GM20000 (cell line): ENCODE results near the gene ENOPH1.
"Not testable (repeated sequence)": the region's sequence is repeated elsewhere in the genome, so short reads cannot be mapped to it uniquely, and the experiment has no call there.

Experiments
- DNase-seq: peaks from one replicate; pipeline ENCODE4 v3.0.0; 2012; ENCODE audit warnings: low spot score
- TF ChIP-seq, protein P1 (sequence below): IDR thresholded peaks from 2 replicates; pipeline ENCODE4 v1.5.1; 2012; ENCODE audit warnings: mild to moderate bottlenecking, control low read depth; ENCODE audit errors: extremely low read depth, missing control alignments

The ENOPH1 gene

DNA sequence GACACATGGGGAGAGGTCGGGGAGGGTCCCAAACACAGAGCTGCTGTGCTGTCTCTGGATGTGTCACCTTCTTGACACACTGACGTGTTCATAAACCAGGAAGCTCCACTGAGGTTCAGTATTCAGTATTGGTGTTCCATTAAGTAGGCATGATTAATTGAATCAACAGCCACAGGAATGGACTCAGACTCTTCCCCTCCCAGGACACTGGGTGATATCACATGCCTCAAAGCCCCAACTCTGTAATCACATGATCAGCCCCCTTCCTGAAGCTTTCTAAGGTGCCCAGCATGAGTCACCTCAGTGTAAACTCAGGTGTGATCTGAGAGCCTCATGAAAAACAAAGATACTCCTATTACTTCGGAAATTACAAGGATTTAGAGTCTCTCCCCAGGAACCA lies 35.5 kb upstream of the ENOPH1 start:
- TF ChIP-seq, protein P1, sequence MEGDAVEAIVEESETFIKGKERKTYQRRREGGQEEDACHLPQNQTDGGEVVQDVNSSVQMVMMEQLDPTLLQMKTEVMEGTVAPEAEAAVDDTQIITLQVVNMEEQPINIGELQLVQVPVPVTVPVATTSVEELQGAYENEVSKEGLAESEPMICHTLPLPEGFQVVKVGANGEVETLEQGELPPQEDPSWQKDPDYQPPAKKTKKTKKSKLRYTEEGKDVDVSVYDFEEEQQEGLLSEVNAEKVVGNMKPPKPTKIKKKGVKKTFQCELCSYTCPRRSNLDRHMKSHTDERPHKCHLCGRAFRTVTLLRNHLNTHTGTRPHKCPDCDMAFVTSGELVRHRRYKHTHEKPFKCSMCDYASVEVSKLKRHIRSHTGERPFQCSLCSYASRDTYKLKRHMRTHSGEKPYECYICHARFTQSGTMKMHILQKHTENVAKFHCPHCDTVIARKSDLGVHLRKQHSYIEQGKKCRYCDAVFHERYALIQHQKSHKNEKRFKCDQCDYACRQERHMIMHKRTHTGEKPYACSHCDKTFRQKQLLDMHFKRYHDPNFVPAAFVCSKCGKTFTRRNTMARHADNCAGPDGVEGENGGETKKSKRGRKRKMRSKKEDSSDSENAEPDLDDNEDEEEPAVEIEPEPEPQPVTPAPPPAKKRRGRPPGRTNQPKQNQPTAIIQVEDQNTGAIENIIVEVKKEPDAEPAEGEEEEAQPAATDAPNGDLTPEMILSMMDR, result no peak
- no peak for DNase-seq

DNA sequence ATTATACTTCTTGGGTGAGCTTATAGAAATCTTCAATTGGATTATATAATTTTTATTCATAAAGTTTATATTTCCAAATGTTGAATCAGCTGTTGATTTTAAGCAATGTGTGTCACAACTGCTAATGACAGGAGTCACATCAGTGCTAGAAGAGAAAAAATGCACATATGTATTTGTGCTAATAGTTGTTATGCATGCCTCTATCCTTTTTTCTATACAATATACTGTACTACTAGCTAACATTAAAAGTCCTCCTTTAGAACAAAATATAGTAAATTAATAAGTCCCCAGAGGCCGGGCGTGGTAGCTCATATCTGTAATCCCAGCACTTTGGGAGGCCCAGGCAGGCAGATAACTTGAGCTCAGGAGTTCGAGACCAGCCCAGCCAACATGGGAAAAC lies 32.9 kb upstream of the ENOPH1 start:
- TF ChIP-seq, protein P1, result no peak
- no peak for DNase-seq

DNA sequence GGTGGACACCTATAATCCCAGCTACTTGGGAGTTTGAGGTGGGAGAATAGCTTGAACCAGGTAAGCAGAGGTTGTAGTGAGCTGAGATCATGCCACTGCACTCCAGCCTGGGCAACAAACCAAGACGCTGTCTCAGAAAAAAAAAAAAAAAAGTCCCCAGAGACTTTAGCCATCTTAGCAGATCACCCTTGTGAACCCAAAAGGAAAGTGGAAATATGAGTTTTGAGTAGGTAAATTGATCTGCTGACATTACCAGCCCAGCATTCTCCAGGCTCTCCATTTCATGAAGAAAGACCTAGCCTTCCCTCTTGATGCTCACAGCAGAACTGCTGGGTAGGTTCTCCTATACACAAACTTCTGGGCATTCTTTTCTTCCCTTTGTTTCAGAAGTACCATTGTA lies 32.1 kb upstream of the ENOPH1 start:
- no peak for DNase-seq
- TF ChIP-seq, protein P1, result no peak

DNA sequence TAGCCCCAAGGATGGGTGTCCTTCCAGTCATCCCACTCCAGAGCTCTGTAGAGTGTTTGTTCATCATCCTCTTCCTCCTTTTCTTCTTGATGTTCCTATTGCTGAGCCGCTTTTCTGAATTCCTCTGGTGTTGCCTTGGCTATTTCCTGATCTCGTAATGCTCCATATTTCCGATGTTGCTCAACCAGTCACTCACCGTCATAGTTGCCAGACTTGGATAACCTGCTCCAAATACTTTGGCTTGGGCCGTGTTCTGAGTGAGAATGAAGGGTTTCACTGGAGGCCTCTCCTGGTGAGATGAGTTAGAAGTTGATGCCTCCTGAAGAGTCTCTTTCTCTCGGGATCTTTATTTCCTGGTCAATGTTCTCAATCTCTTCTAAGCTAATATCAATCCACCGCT lies 28.8 kb upstream of the ENOPH1 start:
- DNase-seq, result no peak
- TF ChIP-seq, protein P1, result no peak

DNA sequence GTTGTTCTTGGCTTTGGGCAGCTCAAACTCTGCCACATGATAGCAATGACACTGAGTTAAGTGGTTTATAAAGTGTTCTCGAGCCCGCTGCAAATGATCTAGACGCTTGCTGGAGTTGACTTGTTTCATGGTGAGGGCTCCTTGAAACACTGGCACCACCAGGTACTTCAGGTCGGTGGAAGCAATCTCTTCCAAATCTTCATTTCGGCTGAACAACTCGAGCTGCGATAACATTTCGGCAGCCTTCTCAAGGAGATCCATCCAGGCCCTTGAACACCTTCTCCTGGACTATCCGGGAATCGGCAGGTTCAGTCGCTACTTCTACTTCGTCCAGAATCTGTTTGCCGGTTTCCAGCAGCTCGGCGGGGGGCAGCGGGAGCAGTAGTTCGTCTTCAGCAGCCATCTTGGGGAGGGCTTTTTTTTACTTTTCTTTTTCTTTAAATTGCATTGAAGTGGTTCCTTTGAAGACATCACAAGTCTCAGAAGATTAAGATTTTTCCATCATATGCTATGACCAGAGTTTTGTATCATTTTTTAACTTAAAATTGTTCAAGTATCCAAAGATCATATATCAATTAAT lies 28.1 kb upstream of the ENOPH1 start:
- TF ChIP-seq, protein P1, result no peak
- no peak for DNase-seq

DNA sequence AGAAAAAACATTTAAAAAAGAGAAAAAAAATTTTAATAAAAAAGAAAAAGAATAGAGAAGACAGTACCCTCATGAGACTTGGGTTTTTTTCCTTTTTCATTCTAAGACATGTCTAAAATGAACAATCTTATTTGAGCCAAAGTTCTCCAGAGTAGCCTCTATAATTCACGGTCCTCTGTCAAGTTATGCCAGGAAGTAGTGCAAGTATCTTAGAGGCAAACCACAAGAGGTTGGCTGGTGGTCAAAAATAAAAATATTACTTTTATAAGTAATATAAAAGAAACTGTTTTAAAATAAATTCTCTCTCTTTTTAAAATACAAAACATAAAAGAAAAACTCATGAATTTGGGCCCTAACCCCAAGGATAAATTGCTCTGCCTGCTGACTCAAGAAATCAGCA lies 26.7 kb upstream of the ENOPH1 start:
- TF ChIP-seq, protein P1, result no peak
- DNase-seq, result no peak

DNA sequence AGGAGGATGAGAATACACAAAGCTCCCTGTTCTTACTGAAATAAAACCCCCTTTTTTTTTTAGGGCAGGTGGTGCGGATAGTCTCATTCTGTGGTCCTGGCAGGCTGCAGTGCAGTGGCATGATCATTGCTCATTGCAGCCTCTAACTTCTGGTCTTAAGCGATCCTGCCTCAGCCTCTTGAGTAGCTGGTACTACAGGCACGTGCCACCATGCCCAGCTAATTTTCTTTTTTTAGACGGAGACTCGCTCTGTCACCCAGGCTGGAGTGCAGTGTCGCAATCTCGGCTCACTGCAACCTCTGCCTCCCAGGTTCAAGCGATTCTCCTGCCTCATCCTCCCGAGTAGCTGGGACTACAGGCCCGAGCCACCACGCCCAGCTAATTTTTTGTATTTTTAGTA lies 15.3 kb upstream of the ENOPH1 start:
- not testable (repeated sequence) for DNase-seq

DNA sequence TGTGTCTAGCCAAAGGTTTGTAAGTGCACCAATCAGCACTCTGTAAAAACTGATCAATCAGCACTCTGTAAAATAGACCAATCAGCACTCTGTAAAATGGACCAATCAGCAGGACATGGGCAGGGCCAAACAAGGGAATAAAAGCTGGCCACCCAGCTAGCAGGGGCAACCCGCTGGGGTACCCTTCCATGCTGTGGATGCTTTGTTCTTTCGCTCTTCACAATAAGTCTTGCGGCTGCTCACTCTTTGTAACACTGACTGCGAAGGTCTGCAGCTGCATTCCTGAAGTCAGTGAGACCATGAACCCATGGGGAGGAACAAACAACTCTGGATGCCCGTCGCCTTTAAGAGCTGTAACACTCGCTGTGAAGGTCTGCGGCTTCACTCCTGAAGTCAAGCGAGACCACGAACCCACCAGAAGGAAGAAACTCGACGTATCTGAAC lies 14.4 kb upstream of the ENOPH1 start:
- DNase-seq, result no peak
- TF ChIP-seq, protein P1, result no peak
